ENCODE data around the gene UGT1A7. TPM values are rescaled to one million over a fixed set of nuclear protein-coding genes. Genes with fewer than 3 reads are reported as not detected.

Gene UGT1A7
- total and polyA plus RNA-seq, 3 donors from 2014 or later, result 0.19 TPM; not detected in 2

GRCh38 chr2:233760043-233760442 lies 78.3 kb downstream of the UGT1A7 start, which contains the start of gene UGT1A1:
Gene UGT1A1 (plus strand): TSS chr2:233760270. CDS start chr2:233760288, 18 bp downstream.
- Histone ChIP-seq H3K9me3 (no peaks in the 10 kb centered on the region), H3K36me3 (ENCODE audit: low read depth, missing control alignments) (no peaks in the 10 kb centered on the region), H3K27ac (no peak within 1 kb of the TSS), H3K4me1 (no peaks in the 10 kb centered on the region), H3K27me3 (no peaks in the 10 kb centered on the region), H3K4me3 (peak within 1 kb of the TSS in 1 of 2 donors; percentile 2)
- intact Hi-C loops (cut with DNase I; ENCODE audit: low total_unique reads), result no loop called here
- DNase-seq, result no peak
- 81 to 83% methylated on average over 6 of the region's 6 CpGs for WGBS, 2 donors
- TF ChIP-seq CTCF (IDR thresholded peaks at IDR 0.05) (no peak), POLR2A (IDR thresholded peaks at IDR 0.05) (no peak)

GRCh38 chr2:233761040-233761769 lies 79.5 kb downstream of the UGT1A7 start:
- H3K36me3 ChIP-seq (ENCODE audit: low read depth, missing control alignments), result no peaks in the 10 kb centered on the region
- no peaks in the 10 kb centered on the region for H3K27me3 ChIP-seq
- no peak for DNase-seq
- TF ChIP-seq CTCF (IDR thresholded peaks at IDR 0.05) (no peak), POLR2A (IDR thresholded peaks at IDR 0.05) (no peak)
- H3K4me1 ChIP-seq, result no peaks in the 10 kb centered on the region
- H3K27ac ChIP-seq, result no peak overlapping the region
- H3K4me3 ChIP-seq, result no peak overlapping the region
- intact Hi-C loops (cut with DNase I; ENCODE audit: low total_unique reads), result no loop called here
- 80 to 83% methylated on average over 4 of the region's 4 CpGs for WGBS, 2 donors
- H3K9me3 ChIP-seq, result no peaks in the 10 kb centered on the region

GRCh38 chr2:233764264-233764663 lies 82.6 kb downstream of the UGT1A7 start:
- intact Hi-C loops (cut with DNase I; ENCODE audit: low total_unique reads), result no loop called here
- no peaks in the 10 kb centered on the region for H3K9me3 ChIP-seq
- TF ChIP-seq CTCF (IDR thresholded peaks at IDR 0.05) (no peak), POLR2A (IDR thresholded peaks at IDR 0.05) (no peak)
- no peaks in the 10 kb centered on the region for H3K27me3 ChIP-seq
- H3K4me3 ChIP-seq, result no peak overlapping the region
- no peaks in the 10 kb centered on the region for H3K36me3 ChIP-seq (ENCODE audit: low read depth, missing control alignments)
- no peaks in the 10 kb centered on the region for H3K4me1 ChIP-seq
- H3K27ac ChIP-seq, result no peak overlapping the region
- no peak for DNase-seq
- 72 to 75% methylated on average over 7 of the region's 7 CpGs for WGBS, 2 donors

DNA sequence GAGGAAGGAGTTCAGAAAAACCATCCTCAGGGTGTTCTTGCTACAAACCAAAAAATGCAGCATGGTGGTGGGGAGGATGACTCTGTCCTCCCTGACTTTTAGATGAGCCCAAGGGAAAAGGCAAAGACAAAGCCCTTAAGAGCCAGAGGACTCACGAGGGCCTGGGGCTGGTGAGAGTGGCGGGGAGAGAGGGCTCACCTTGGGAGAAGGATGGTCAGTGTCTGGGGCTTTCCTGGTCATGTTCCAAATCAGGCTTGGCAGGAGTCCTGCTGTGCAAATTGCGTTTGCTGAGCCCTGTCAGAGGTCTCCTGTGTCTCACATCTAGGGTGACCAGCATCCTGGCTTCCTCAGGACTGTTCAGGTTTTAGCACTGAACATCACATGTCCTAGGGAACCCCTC lies 83.1 kb downstream of the UGT1A7 start:
- no peaks in the 10 kb centered on the region for H3K27me3 ChIP-seq
- 57 to 67% methylated on average over 3 of the region's 3 CpGs for WGBS, 2 donors

More for the DNA sequence above, 83.1 kb downstream of the UGT1A7 start:
- Histone ChIP-seq H3K4me1 (no peaks in the 10 kb centered on the region), H3K9me3 (no peaks in the 10 kb centered on the region), H3K36me3 (ENCODE audit: low read depth, missing control alignments) (no peaks in the 10 kb centered on the region), H3K4me3 (no peak overlapping the region), H3K27ac (no peak overlapping the region)
- TF ChIP-seq CTCF (IDR thresholded peaks at IDR 0.05) (no peak), POLR2A (IDR thresholded peaks at IDR 0.05) (no peak)
- no peak for DNase-seq
- intact Hi-C loops (cut with DNase I; ENCODE audit: low total_unique reads), result no loop called here

All from testis (tissue), 3 donors.